ENCODE measurements around the gene AFG3L2. TPM values are rescaled to one million over a fixed set of nuclear protein-coding genes. Genes with fewer than 3 reads are reported as not detected.

AFG3L2 gene
- 86.3 and 86.9 TPM in 2 replicates for total RNA-seq (2016; rRNA removed; fragmentation: Illumina TruSeq; extraction: Trizol)
- 29.3 and 39.0 TPM in 2 replicates for total RNA-seq (2016; cell fraction: cytosol; rRNA removed; fragmentation: Illumina TruSeq; extraction: Trizol; ENCODE audit: low read depth)
- total RNA-seq (2016; cell fraction: insoluble cytoplasmic fraction; rRNA removed; fragmentation: Illumina TruSeq; extraction: Trizol): 85.3 and 86.3 TPM in 2 replicates
- 30.7 and 35.0 TPM in 2 replicates for total RNA-seq (2016; cell fraction: membrane; rRNA removed; fragmentation: Illumina TruSeq; extraction: Trizol)
- 64.9 and 72.6 TPM in 2 replicates for total RNA-seq (2016; cell fraction: nucleus; rRNA removed; fragmentation: Illumina TruSeq; extraction: Trizol)
- polyA plus RNA-seq (2011; rRNA removed): 26.2 and 28.6 TPM in 2 replicates
- 22.4 and 28.3 TPM in 2 replicates for polyA plus RNA-seq (2011; cell fraction: cytosol; rRNA removed)
- polyA plus RNA-seq (2011; cell fraction: nucleus; rRNA removed): 14.9 and 16.4 TPM in 2 replicates
- polyA plus RNA-seq (2012): 42.2 and 47.5 TPM in 2 replicates
- 5.9 and 6.1 TPM in 2 replicates for polyA plus RNA-seq (2016; cell fraction: cytosol; fragmentation: Illumina TruSeq; extraction: Trizol; ENCODE audit: low read depth)
- 66.5 and 67.7 TPM in 2 replicates for polyA plus RNA-seq (2016; cell fraction: insoluble cytoplasmic fraction; fragmentation: Illumina TruSeq; extraction: Trizol; ENCODE audit: low read depth)
- polyA plus RNA-seq (2016; cell fraction: membrane; fragmentation: Illumina TruSeq; extraction: Trizol; ENCODE audit: low read depth): 12.3 and 14.9 TPM in 2 replicates
- polyA plus RNA-seq (2016; cell fraction: nucleus; fragmentation: Illumina TruSeq; extraction: Trizol; ENCODE audit: insufficient read depth, low read depth): 57.2 and 57.6 TPM in 2 replicates
- polyA minus RNA-seq (2011; rRNA and poly(A)+ RNA removed; ENCODE audit: low replicate concordance): 26.7 and 36.0 TPM in 2 replicates
- polyA minus RNA-seq (2011; cell fraction: cytosol; rRNA and poly(A)+ RNA removed): 28.5 and 36.9 TPM in 2 replicates
- polyA minus RNA-seq (2011; cell fraction: nucleus; rRNA and poly(A)+ RNA removed): 48.8 and 49.7 TPM in 2 replicates
- Bru-seq, nascent RNA: percentile 85 among the genes with signal in this experiment
- BruChase-seq, experiment 1, labeled RNA remaining after a 6-hour chase: percentile 91 among the genes with signal in this experiment
- percentile 87 among the genes with signal in this experiment for BruChase-seq, experiment 2, labeled RNA remaining after a 2-hour chase
- long read RNA-seq, experiment 1, transcript AFG3L2-201 (17 exons, 3,247 nt): major isoform, 33 of 71 reads
- long read RNA-seq, experiment 1, partial matches to known transcripts: 24 of 71 reads
- long read RNA-seq, experiment 1, other reads (novel, unspliced or antisense): 14 of 71 reads
- long read RNA-seq, experiment 2, transcript AFG3L2-201 (17 exons, 3,247 nt): major isoform, 74 of 146 reads
- long read RNA-seq, experiment 2, partial matches to known transcripts: 56 of 146 reads
- long read RNA-seq, experiment 2, other reads (novel, unspliced or antisense): 16 of 146 reads

- 2% methylated on average over 34 of the region's 100 CpGs for WGBS (ENCODE audit: low lambda C conversion rate)
- intact Hi-C loops (cut with micrococcal nuclease; ENCODE audit: unreplicated experiment): loop anchor here (10.0 kb wide), 1 partner anchor 568 kb away; the partner anchor contains the start of gene SEH1L
- H3K27me3 ChIP-seq (ENCODE audit: control insufficient read depth in 1 of 2, insufficient read depth in 2 of 2, low read length in 2 of 2): no peaks in the 10 kb centered on the region; a peak in 1 of 5 replicates
- peak within 1 kb of the TSS; percentile 95 for H2AFZ ChIP-seq (ENCODE audit: low read length)
- in situ Hi-C loops (cut with HindIII; ENCODE audit: extremely low pct_ligation_motif_present, low pct_unique_long_range_greater_than_20kb): loop anchor here (25.0 kb wide), 1 partner anchor 560 kb away; the partner anchor contains the start of gene SEH1L
- POLR2A ChIA-PET: interaction anchor here (0.6 to 1.8 kb wide), 27 partner anchors 16 to 761 kb away, joined by 3 to 16 read pairs (median 3); partner anchors contain the start of genes CEP192, CEP76, PSMG2 and PTPN2
- H3K9ac ChIP-seq (ENCODE audit: insufficient read depth, low read depth, low read length): peak within 1 kb of the TSS; percentile 92
- peak within 1 kb of the TSS; percentile 68 to 93 (median 78) for H3K4me3 ChIP-seq (replicated peaks in 1 of 3; ENCODE audit: insufficient read depth in 1 of 3, low read depth in 2 of 3, low read length in 3 of 3)
- FAIRE-seq (no peak), ATAC-seq (peak; percentile 81), DNase-seq (ENCODE audit: low spot score) (peak; percentile 96)
- H4K20me1 ChIP-seq (ENCODE audit: insufficient read depth, low read length): peaks cover 33% of the 10 kb centered on the region
- H3K4me1 ChIP-seq (ENCODE audit: insufficient read depth, low read length): peaks cover 38% of the 10 kb centered on the region
- H3K9me3 ChIP-seq (ENCODE audit: low read length): no peaks in the 10 kb centered on the region
- CTCF ChIA-PET (ENCODE audit: low intra/inter-chr PET ratio, low total read pairs): no interaction called here
- H3K27ac ChIP-seq (ENCODE audit: extremely low read length, insufficient read depth, low read length): peak within 1 kb of the TSS; percentile 98
- H3K4me2 ChIP-seq (ENCODE audit: low read depth, low read length): peak within 1 kb of the TSS; percentile 99
- H3K36me3 ChIP-seq (replicated peaks in 1 of 2; ENCODE audit: control insufficient read depth in 1 of 2, insufficient read depth in 2 of 2, low read length in 2 of 2): no peaks in the 10 kb centered on the region; a peak in 1 of 5 replicates
- H3K79me2 ChIP-seq (ENCODE audit: insufficient read depth, low read length): peaks cover 45% of the 10 kb centered on the region
- no TSS peak for BruUV-seq (replicated peaks)
- TF ChIP-seq ZNF333 (CRISPR knock-in tag; IDR thresholded peaks at IDR 0.05; ENCODE audit: borderline replicate concordance): no peak
- TF ChIP-seq HNRNPLL (IDR thresholded peaks at IDR 0.05; ENCODE audit: low read depth, low read length, poor library complexity, severe bottlenecking): peak; percentile 81
- no peak for TF ChIP-seq AHDC1 (CRISPR knock-in tag; IDR thresholded peaks at IDR 0.05; ENCODE audit: borderline replicate concordance)
- TF ChIP-seq NCOA2 (CRISPR knock-in tag; IDR thresholded peaks at IDR 0.05): no peak
- no peak for TF ChIP-seq ZBTB14 (CRISPR knock-in tag; IDR thresholded peaks at IDR 0.05)
- TF ChIP-seq MAFK (conservative IDR thresholded peaks at IDR 0.05 in 1 of 2, IDR thresholded peaks at IDR 0.05 in 1 of 2; ENCODE audit: low read length in 2 of 2): no peak
- TF ChIP-seq MBD4 (IDR thresholded peaks at IDR 0.05; ENCODE audit: borderline replicate concordance, low read length): no peak
Measured at GRCh38 chr18:12376754-12377555, at the start of gene AFG3L2. Gene AFG3L2, minus strand, starts transcription at chr18:12377227. Its CDS starts 145 bp downstream, at chr18:12377082.

All from HepG2 (cell line).